WTC11 (cell line): ENCODE measurements around the gene PSMD12.

ENCODE experiments used
- ATF2 ChIP-seq: sonication (generic); formaldehyde crosslinking; IDR thresholded peaks from 2 replicates; pipeline ENCODE4 v1.8.1; 2022; ENCODE audit warnings: low read depth, missing genetic modification reagents, borderline replicate concordance
- CTCF ChIP-seq: fragments of 200-600 bp; IDR thresholded peaks from 2 replicates; pipeline ENCODE4 v1.8.0; 2022; ENCODE audit warnings: antibody characterized with exemption
- ESRRA ChIP-seq: sonication (generic); formaldehyde crosslinking; IDR thresholded peaks from 2 replicates; pipeline ENCODE4 v1.8.1; 2022; ENCODE audit warnings: mild to moderate bottlenecking, missing genetic modification reagents, borderline replicate concordance
- ETV6 ChIP-seq: sonication (generic); formaldehyde crosslinking; IDR thresholded peaks from 2 replicates; pipeline ENCODE4 v1.8.1; 2022; ENCODE audit warnings: mild to moderate bottlenecking, missing genetic modification reagents
- FOXP4 ChIP-seq: sonication (generic); formaldehyde crosslinking; IDR thresholded peaks from 2 replicates; pipeline ENCODE4 v1.8.0; 2022; ENCODE audit warnings: mild to moderate bottlenecking, missing genetic modification reagents
- NFE2L1 ChIP-seq: sonication (generic); formaldehyde crosslinking; IDR thresholded peaks from 2 replicates; pipeline ENCODE4 v1.8.1; 2023; ENCODE audit warnings: missing genetic modification reagents
- PRRX2 ChIP-seq: fragments of 250-450 bp; sonication (Bioruptor Pico); IDR thresholded peaks from 2 replicates; pipeline ENCODE4 v1.8.0; 2021; ENCODE audit warnings: mild to moderate bottlenecking
- TF ChIP-seq, protein P1 (sequence below): sonication (generic); formaldehyde crosslinking; IDR thresholded peaks from 2 replicates; pipeline ENCODE4 v1.8.1; 2023; ENCODE audit warnings: mild to moderate bottlenecking, missing genetic modification reagents, moderate library complexity

GRCh38 chr17:67388986-67389385 is 22.6 kb upstream of the PSMD12 start:
- TF ChIP-seq CTCF (no peak), ESRRA (CRISPR knock-in tag) (no peak), ETV6 (CRISPR knock-in tag) (no peak), FOXP4 (no peak), PRRX2 (CRISPR knock-in tag) (no peak), NFE2L1 (CRISPR knock-in tag) (no peak), ATF2 (CRISPR knock-in tag) (no peak)
- TF ChIP-seq, protein P1, sequence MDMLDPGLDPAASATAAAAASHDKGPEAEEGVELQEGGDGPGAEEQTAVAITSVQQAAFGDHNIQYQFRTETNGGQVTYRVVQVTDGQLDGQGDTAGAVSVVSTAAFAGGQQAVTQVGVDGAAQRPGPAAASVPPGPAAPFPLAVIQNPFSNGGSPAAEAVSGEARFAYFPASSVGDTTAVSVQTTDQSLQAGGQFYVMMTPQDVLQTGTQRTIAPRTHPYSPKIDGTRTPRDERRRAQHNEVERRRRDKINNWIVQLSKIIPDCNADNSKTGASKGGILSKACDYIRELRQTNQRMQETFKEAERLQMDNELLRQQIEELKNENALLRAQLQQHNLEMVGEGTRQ (CRISPR knock-in tag) = no peak
